ENCODE measurements around the gene BLNK.

The BLNK gene

DNA sequence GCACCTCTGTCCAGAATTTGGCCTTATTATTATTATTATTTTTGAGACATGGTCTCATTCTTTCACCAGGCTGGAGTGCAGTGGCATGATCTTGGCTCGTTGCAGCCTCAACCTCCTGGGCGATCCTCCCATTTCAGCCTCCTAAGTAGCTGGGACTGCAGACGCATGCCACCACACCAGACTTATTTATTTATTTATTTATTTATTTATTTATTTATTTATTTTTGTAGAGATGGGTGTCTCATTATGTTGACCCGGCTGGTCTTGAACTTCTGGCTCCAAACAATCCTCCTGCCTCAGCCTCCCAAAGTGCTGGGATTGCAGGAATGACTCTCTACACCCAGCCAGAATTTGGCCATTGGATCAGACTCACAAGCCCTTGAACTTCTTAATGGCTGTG, 6.4 kb downstream of the BLNK start:
- in situ Hi-C loops (cut with HindIII; ENCODE audit: low sequenced_read_pairs): no loop called here

DNA sequence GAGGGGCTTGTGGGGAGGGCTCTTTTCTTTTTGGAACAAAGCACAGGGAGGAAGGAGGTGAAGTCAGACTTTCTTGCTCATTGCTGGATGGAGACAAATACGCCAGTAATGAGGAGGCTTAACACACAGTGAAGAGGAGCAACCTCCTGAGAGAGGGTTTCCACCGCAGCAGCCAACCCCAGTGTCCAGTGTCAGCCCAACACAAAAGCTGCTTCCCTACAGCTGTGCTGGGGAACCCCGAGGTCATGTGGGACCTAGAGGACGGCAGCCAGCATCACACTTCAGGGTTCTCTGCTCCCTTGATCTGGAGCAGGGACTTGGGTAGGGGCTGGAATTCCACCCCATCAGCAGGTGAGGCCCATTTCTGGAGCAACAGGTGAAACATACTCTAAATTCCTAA, 7.7 kb downstream of the BLNK start:
- in situ Hi-C loops (cut with HindIII; ENCODE audit: low sequenced_read_pairs): no loop called here

GRCh38 chr10:96263176-96263575, 8.2 kb downstream of the BLNK start:
- in situ Hi-C loops (cut with HindIII; ENCODE audit: low sequenced_read_pairs): no loop called here

- in situ Hi-C loops (cut with HindIII; ENCODE audit: low sequenced_read_pairs): no loop called here
Observed at GRCh38 chr10:96261930-96262329, 9.4 kb downstream of the BLNK start.

DNA sequence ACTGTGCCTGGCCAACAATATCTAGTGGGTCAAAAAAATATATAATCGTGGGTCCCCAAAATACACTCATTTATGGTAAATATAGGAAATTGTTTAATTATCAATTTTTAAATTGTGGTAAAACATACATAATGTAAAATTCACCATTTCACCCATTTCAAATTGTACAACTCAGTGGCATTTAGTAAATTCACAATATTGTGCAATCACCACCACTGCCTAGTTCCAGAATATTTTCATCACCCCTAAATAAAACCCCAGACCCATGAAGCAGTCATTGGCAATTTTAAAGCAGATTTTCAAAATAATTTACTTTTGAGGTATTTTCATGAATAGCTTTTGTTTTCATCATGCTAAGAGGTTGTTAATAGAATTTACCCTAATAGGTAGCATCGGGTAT, 10.2 kb downstream of the BLNK start:
- in situ Hi-C loops (cut with HindIII; ENCODE audit: low sequenced_read_pairs): no loop called here

- in situ Hi-C loops (cut with HindIII; ENCODE audit: low sequenced_read_pairs): no loop called here
Observed at GRCh38 chr10:96260014-96260413, 11.4 kb downstream of the BLNK start.

GRCh38 chr10:96259150-96259549, 12.2 kb downstream of the BLNK start:
- in situ Hi-C loops (cut with HindIII; ENCODE audit: low sequenced_read_pairs): no loop called here

DNA sequence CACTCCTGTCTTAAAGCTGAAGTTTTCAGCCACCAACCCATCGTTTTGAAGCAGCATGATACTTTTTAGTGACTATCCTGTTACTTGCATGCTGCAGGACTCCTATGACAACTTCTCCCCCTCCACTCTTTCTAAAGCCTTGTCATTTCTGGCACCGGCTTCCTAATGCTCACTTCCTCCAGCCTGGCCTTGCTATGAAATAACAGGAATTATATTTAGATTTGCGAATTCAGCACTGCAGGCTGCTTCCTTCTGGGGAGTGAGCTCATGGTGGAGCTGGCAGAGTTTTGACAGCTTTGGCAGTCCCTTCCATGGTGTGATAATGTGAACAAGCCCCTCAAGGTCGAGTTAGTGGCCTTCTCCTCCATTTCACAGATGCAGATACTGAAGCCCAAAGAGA, 13.4 kb downstream of the BLNK start:
- in situ Hi-C loops (cut with HindIII; ENCODE audit: low sequenced_read_pairs): no loop called here

GRCh38 chr10:96255549-96256333, 15.6 kb downstream of the BLNK start:
- in situ Hi-C loops (cut with HindIII; ENCODE audit: low sequenced_read_pairs): no loop called here

- in situ Hi-C loops (cut with HindIII; ENCODE audit: low sequenced_read_pairs): no loop called here
Observed at GRCh38 chr10:96254976-96255375, 16.4 kb downstream of the BLNK start.

DNA sequence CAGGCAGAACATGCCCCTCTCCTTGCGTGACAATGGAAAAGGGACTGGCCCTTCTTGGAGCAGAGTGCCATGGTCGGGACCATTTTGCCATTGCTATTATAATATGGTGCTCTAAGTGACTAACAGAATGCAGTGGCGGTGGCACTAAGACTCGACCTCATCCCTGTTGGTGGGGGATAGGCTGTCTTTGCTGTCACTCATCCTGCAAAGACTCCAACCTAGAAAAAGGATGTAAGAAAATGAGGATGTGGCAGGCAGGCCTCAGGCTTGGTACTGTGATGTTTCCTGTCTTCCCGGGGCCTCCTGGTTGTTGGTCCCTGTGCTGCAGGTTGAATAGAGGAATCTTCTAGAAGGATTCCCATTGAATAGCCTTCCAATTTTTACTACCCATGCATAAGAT, 18.6 kb downstream of the BLNK start:
- in situ Hi-C loops (cut with HindIII; ENCODE audit: low sequenced_read_pairs): no loop called here

DNA sequence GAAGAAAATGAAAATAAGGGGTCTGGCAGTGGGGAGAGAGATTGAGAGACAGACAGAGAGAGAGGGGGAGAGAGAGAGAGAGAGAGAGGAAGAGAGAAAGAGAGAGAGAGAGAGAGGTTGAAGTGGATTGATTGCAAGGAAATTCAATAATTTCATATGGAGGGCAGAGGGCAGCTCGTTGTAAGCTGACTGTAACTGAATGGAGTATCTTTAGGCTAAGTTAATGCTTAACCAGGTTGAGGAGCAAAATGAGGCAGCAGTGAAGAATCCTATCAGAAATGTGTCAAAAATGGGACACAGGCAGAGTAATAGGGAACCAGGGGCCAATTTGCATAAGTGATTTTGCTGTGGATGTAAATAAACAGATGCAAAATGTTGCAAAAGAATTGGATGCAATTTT, 21.0 kb downstream of the BLNK start:
- in situ Hi-C loops (cut with HindIII; ENCODE audit: low sequenced_read_pairs): no loop called here

DNA sequence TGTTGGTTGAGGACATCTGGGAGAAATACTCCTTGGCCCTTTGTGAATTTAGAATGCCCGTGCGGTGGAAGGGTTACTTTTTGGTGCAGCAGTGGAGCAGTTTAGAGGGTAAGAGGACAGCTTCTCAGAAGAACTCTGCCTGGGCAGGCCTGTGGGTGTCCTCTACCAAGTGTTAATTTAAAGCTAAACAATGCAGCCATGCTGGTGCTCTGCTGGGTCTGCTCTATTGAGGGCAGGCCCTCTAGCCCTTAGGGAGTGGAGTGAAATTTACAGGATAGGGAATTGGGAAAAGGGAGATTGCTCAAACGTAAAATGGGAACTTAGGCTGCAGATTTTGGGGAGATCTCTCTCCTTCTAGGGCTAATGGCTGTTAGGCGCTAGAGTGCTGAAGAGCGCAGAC, 22.1 kb downstream of the BLNK start:
- in situ Hi-C loops (cut with HindIII; ENCODE audit: low sequenced_read_pairs): no loop called here

DNA sequence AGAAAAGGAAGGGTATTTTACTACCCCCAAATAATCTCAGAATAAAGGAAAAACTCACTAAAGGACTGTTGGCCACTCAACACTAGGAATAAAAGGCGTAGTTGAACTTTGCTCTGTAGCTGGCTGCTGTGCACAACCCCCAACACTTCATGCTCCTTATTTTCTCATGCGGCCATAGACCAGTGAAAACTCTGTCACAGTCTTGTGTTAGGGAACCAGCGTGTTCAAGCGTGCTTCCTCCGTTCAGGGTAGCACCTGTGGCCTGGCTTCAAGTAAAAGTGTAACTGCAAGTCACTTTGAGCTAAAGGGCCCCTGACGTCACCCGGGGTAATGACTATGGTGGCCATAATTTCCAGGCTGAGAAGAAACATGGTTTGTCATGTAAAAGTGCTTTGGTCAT, 27.0 kb downstream of the BLNK start:
- in situ Hi-C loops (cut with HindIII; ENCODE audit: low sequenced_read_pairs): no loop called here

DNA sequence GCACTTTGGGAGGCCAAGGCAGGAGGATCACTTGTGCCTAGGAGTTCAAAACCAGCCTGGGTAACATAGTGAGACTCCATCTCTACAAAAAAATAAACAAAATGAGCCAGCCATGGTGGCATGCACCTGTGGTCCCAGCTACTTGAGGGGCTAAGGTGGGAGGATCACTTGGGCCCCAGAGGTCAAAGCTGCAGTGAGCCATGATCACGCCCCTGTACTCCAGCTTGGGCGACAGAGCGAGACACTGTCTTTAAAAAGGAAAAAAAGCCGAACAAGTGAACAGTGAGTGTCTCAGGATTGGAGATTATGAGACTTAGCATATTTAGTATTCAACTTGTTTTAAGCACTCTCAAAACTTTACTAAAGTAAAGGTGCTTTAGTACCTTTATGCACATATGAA, 28.1 kb downstream of the BLNK start:
- in situ Hi-C loops (cut with HindIII; ENCODE audit: low sequenced_read_pairs): no loop called here

DNA sequence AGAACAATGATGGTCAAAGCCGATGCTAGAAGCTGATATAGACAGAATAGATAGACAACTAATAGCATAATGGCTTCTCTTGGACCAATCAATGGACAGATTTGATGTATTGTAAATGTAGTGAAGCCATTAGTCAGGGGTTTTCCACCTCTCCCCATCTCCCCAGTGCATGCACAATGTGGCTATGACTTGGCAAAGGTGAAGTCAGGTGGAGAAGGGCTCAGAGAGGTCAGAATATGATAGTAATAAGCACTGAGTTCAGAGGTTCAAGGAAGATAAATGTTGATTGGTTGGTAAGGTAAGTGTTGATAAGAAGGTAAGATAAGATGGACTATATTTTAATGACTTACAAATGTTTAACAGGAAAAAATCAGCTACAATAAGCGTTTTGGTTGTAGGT, 28.5 kb downstream of the BLNK start:
- in situ Hi-C loops (cut with HindIII; ENCODE audit: low sequenced_read_pairs): no loop called here

GRCh38 chr10:96238646-96239623, 32.4 kb downstream of the BLNK start:
- in situ Hi-C loops (cut with HindIII; ENCODE audit: low sequenced_read_pairs): no loop called here

DNA sequence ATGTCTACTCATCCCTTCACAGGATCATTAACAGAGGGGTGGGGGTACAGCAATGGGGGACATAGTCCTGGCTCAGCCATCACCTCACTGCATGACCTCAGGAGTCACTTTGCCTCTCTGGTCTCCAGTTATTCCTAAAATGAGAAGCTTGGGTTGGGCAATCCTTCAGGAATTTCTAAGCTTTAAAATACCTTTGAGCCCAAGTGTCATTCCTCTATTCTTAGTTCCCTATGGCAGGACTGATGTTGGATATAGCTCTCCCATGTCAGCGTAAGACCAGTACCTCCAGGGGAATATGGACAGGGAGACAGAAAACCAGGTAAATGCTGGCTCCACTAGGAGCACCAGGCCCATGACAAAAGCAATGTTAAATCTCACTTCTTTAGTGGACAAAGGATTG, 34.5 kb downstream of the BLNK start:
- in situ Hi-C loops (cut with HindIII; ENCODE audit: low sequenced_read_pairs): no loop called here

- in situ Hi-C loops (cut with HindIII; ENCODE audit: low sequenced_read_pairs): no loop called here
Observed at GRCh38 chr10:96236090-96236478, 35.3 kb downstream of the BLNK start.

DNA sequence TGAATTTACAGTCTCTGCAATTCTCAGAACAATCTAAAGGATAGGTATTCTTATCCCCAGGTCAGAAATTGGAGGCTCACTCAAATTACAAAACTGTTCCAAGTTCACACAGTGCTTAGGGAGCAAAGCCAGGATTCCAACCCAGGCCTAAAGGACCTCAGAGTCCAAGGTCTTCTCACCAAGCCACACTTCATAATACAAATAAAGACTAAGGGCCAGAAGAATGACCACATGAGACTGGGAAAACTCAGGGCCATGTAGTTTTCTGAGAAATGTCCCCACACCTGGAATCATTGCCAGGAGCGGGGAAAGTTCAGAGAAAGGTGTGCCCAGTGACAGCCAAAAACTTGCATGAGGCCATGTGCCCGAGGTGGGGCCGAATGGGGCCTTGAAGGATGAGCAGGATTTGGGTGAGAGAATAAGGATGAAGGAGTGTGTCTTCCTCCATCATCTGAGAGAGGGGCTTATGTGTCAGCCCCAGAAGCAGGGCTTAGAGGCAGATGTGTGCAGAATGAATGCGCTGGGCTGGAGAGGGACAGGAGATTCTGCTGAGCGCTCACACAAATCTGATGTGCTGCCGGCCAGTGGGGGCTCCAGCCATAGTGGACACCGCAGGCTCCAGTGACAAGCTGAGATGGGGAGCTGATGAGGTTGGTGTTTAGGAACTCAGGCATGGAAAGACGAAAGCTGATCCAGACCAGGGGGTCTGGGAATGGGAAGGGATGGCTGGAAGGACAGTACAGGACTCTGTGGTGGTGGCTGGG, 35.9 kb downstream of the BLNK start:
- in situ Hi-C loops (cut with HindIII; ENCODE audit: low sequenced_read_pairs): no loop called here

- in situ Hi-C loops (cut with HindIII; ENCODE audit: low sequenced_read_pairs): no loop called here
Observed at GRCh38 chr10:96233959-96234358, 37.4 kb downstream of the BLNK start.
